ENCODE measurements around the gene INPP5A. TPM values are rescaled to one million over a fixed set of nuclear protein-coding genes. Genes with fewer than 3 reads are reported as not detected.

The INPP5A gene
- total and polyA plus RNA-seq, 2 donors (not counting 1 experiment from before 2014, with no cell fraction given): 9.3 to 87.8 TPM

GRCh38 chr10:132657127-132657706, 119.6 kb downstream of the INPP5A start:
- Histone ChIP-seq H3K9ac (ENCODE audit: low read length) (no peak overlapping the region), H3K27ac (ENCODE audit: low read length in 2 of 2) (no peak overlapping the region), H3K27me3 (replicated peaks in 1 of 4; ENCODE audit: control extremely low read depth in 1 of 4, control insufficient read depth in 3 of 4, insufficient read depth in 4 of 4, low read length in 3 of 4) (no peaks in the 10 kb centered on the region), H3K9me3 (ENCODE audit: control extremely low read depth in 1 of 3, control insufficient read depth in 2 of 3, insufficient read depth in 1 of 3, low read length in 2 of 3) (no peaks in the 10 kb centered on the region), H3K4me2 (replicated peaks; ENCODE audit: low read depth, low read length, poor library complexity, severe bottlenecking) (no peak overlapping the region), H3K4me1 (ENCODE audit: control insufficient read depth in 2 of 2, insufficient read depth in 2 of 2, low read length in 2 of 2) (no peaks in the 10 kb centered on the region), H2AFZ (ENCODE audit: insufficient read depth, low read depth, low read length, poor library complexity, severe bottlenecking) (no peak overlapping the region), H3K4me3 (ENCODE audit: control extremely low read depth in 1 of 5, extremely low read depth in 1 of 5, insufficient read depth in 1 of 5, low read depth in 2 of 5, low read length in 4 of 5) (no peak overlapping the region), H3K79me2 (ENCODE audit: control insufficient read depth, insufficient read depth, low read length) (peaks cover 15% of the 10 kb centered on the region), H4K20me1 (ENCODE audit: control insufficient read depth, insufficient read depth, low read length, poor library complexity, severe bottlenecking) (peaks cover 55% of the 10 kb centered on the region), H3K36me3 (replicated peaks in 1 of 2; ENCODE audit: control extremely low read depth in 1 of 2, control insufficient read depth in 1 of 2, extremely low read depth in 1 of 2, insufficient read depth in 2 of 2, low read length in 1 of 2) (peaks cover 0 to 42% of the 10 kb centered on the region in 2 experiments)
- CTCF ChIA-PET: no interaction called here
- Mint-ChIP-seq H3K4me3 (no peak overlapping the region), H3K9me3 (ENCODE audit: insufficient read depth) (no peaks in the 10 kb centered on the region), H3K27me3 (no peaks in the 10 kb centered on the region), H3K27ac (no peak overlapping the region), H3K4me1 (peaks cover 3% of the 10 kb centered on the region)
- POLR2A ChIA-PET: no interaction called here
- ATAC-seq (ENCODE audit: low read depth) (no peak), DNase-seq (no peak)
- intact Hi-C loops (cut with micrococcal nuclease): no loop called here
- 97% methylated on average over 15 of the region's 18 CpGs for WGBS (ENCODE audit: insufficient coverage)
- TF ChIP-seq CTCF (IDR thresholded peaks at IDR 0.05) (no peak), EZH2 (IDR thresholded peaks at IDR 0.05; ENCODE audit: borderline replicate concordance, insufficient read depth, low read depth, low read length, poor library complexity, severe bottlenecking) (no peak)

GRCh38 chr10:132657748-132658147, 120.2 kb downstream of the INPP5A start:
- no peak overlapping the region for H3K27ac ChIP-seq (ENCODE audit: low read length in 2 of 2)
- peaks cover 0 to 37% of the 10 kb centered on the region in 2 experiments for H3K36me3 ChIP-seq (replicated peaks in 1 of 2; ENCODE audit: control extremely low read depth in 1 of 2, control insufficient read depth in 1 of 2, extremely low read depth in 1 of 2, insufficient read depth in 2 of 2, low read length in 1 of 2)
- ChIA-PET POLR2A (no interaction called here), CTCF (no interaction called here)
- Mint-ChIP-seq H3K27ac (no peak overlapping the region), H3K4me3 (no peak overlapping the region), H3K27me3 (no peaks in the 10 kb centered on the region), H3K9me3 (ENCODE audit: insufficient read depth) (no peaks in the 10 kb centered on the region), H3K4me1 (peaks cover 3% of the 10 kb centered on the region)
- no peak overlapping the region for H3K9ac ChIP-seq (ENCODE audit: low read length)
- H3K4me1 ChIP-seq (ENCODE audit: control insufficient read depth in 2 of 2, insufficient read depth in 2 of 2, low read length in 2 of 2): no peaks in the 10 kb centered on the region
- H3K79me2 ChIP-seq (ENCODE audit: control insufficient read depth, insufficient read depth, low read length): peaks cover 15% of the 10 kb centered on the region
- no peaks in the 10 kb centered on the region for H3K9me3 ChIP-seq (ENCODE audit: control extremely low read depth in 1 of 3, control insufficient read depth in 2 of 3, insufficient read depth in 1 of 3, low read length in 2 of 3)
- WGBS (ENCODE audit: insufficient coverage): 91% methylated on average over 12 of the region's 16 CpGs
- ATAC-seq (ENCODE audit: low read depth): no peak
- no peak overlapping the region for H3K4me2 ChIP-seq (replicated peaks; ENCODE audit: low read depth, low read length, poor library complexity, severe bottlenecking)
- no peak overlapping the region for H3K4me3 ChIP-seq (ENCODE audit: control extremely low read depth in 1 of 5, extremely low read depth in 1 of 5, insufficient read depth in 1 of 5, low read depth in 2 of 5, low read length in 4 of 5)
- no peak overlapping the region for H2AFZ ChIP-seq (ENCODE audit: insufficient read depth, low read depth, low read length, poor library complexity, severe bottlenecking)
- intact Hi-C loops (cut with micrococcal nuclease): no loop called here
- TF ChIP-seq EZH2 (IDR thresholded peaks at IDR 0.05; ENCODE audit: borderline replicate concordance, insufficient read depth, low read depth, low read length, poor library complexity, severe bottlenecking) (no peak), CTCF (IDR thresholded peaks at IDR 0.05) (no peak)
- H3K27me3 ChIP-seq (replicated peaks in 1 of 4; ENCODE audit: control extremely low read depth in 1 of 4, control insufficient read depth in 3 of 4, insufficient read depth in 4 of 4, low read length in 3 of 4): no peaks in the 10 kb centered on the region
- peaks cover 51% of the 10 kb centered on the region for H4K20me1 ChIP-seq (ENCODE audit: control insufficient read depth, insufficient read depth, low read length, poor library complexity, severe bottlenecking)
- no peak for DNase-seq
